ENCODE results near the gene EXT2. TPM values are rescaled to one million over a fixed set of nuclear protein-coding genes. Genes with fewer than 3 reads are reported as not detected.

The EXT2 gene
- total and polyA plus RNA-seq, 2 donors (not counting 1 experiment from before 2014, with no cell fraction given): 114 to 177 TPM

- Histone ChIP-seq H3K9me3 (ENCODE audit: control insufficient read depth, insufficient read depth, low read depth, low read length) (no peaks in the 10 kb centered on the region), H3K4me2 (ENCODE audit: extremely low read depth, insufficient read depth, low read length) (no peak overlapping the region), H3K27me3 (ENCODE audit: control insufficient read depth, insufficient read depth, low read length) (no peaks in the 10 kb centered on the region), H3K4me1 (ENCODE audit: control insufficient read depth, extremely low read depth, insufficient read depth, low read length) (no peaks in the 10 kb centered on the region), H3K36me3 (ENCODE audit: control insufficient read depth, insufficient read depth, low read length) (no peaks in the 10 kb centered on the region), H4K20me1 (ENCODE audit: control insufficient read depth, extremely low read depth, insufficient read depth, low read length) (no peaks in the 10 kb centered on the region), H3K79me2 (ENCODE audit: control insufficient read depth, insufficient read depth, low read length) (no peaks in the 10 kb centered on the region), H3K27ac (ENCODE audit: insufficient read depth, low read length) (no peak overlapping the region), H2AFZ (ENCODE audit: low read length) (no peak overlapping the region), H3K4me3 (replicated peaks in 1 of 4; ENCODE audit: control extremely low read depth in 1 of 4, insufficient read depth in 1 of 4, low read depth in 3 of 4, low read length in 4 of 4) (no peak overlapping the region), H3K9ac (ENCODE audit: insufficient read depth, low read length) (no peak overlapping the region)
- DNase-seq (ENCODE audit: low read depth in 2 of 2): no peak
- TF ChIP-seq EZH2 (IDR thresholded peaks at IDR 0.05; ENCODE audit: low read length, missing control alignments): no peak
- TF ChIP-seq CTCF (conservative IDR thresholded peaks at IDR 0.05 in 1 of 2, IDR thresholded peaks at IDR 0.05 in 1 of 2; ENCODE audit: low read depth in 1 of 2, low read length in 2 of 2): no peak
Observed at GRCh38 chr11:44185522-44185921, 90.0 kb downstream of the EXT2 start.

GRCh38 chr11:44186321-44186930, 90.9 kb downstream of the EXT2 start:
- no peak overlapping the region for H3K4me2 ChIP-seq (ENCODE audit: extremely low read depth, insufficient read depth, low read length)
- H2AFZ ChIP-seq (ENCODE audit: low read length): no peak overlapping the region
- no peaks in the 10 kb centered on the region for H3K27me3 ChIP-seq (ENCODE audit: control insufficient read depth, insufficient read depth, low read length)
- H4K20me1 ChIP-seq (ENCODE audit: control insufficient read depth, extremely low read depth, insufficient read depth, low read length): no peaks in the 10 kb centered on the region
- H3K9ac ChIP-seq (ENCODE audit: insufficient read depth, low read length): no peak overlapping the region
- no peaks in the 10 kb centered on the region for H3K79me2 ChIP-seq (ENCODE audit: control insufficient read depth, insufficient read depth, low read length)
- no peaks in the 10 kb centered on the region for H3K4me1 ChIP-seq (ENCODE audit: control insufficient read depth, extremely low read depth, insufficient read depth, low read length)
- TF ChIP-seq EZH2 (IDR thresholded peaks at IDR 0.05; ENCODE audit: low read length, missing control alignments): no peak
- no peak for TF ChIP-seq CTCF (conservative IDR thresholded peaks at IDR 0.05 in 1 of 2, IDR thresholded peaks at IDR 0.05 in 1 of 2; ENCODE audit: low read depth in 1 of 2, low read length in 2 of 2)
- no peak overlapping the region for H3K27ac ChIP-seq (ENCODE audit: insufficient read depth, low read length)
- no peak overlapping the region for H3K4me3 ChIP-seq (replicated peaks in 1 of 4; ENCODE audit: control extremely low read depth in 1 of 4, insufficient read depth in 1 of 4, low read depth in 3 of 4, low read length in 4 of 4)
- no peak for DNase-seq (ENCODE audit: low read depth in 2 of 2)
- H3K36me3 ChIP-seq (ENCODE audit: control insufficient read depth, insufficient read depth, low read length): no peaks in the 10 kb centered on the region
- no peaks in the 10 kb centered on the region for H3K9me3 ChIP-seq (ENCODE audit: control insufficient read depth, insufficient read depth, low read depth, low read length)

- no peaks in the 10 kb centered on the region for H3K9me3 ChIP-seq (ENCODE audit: control insufficient read depth, insufficient read depth, low read depth, low read length)
- H3K36me3 ChIP-seq (ENCODE audit: control insufficient read depth, insufficient read depth, low read length): no peaks in the 10 kb centered on the region
- H4K20me1 ChIP-seq (ENCODE audit: control insufficient read depth, extremely low read depth, insufficient read depth, low read length): no peaks in the 10 kb centered on the region
- no peak overlapping the region for H2AFZ ChIP-seq (ENCODE audit: low read length)
- H3K27me3 ChIP-seq (ENCODE audit: control insufficient read depth, insufficient read depth, low read length): no peaks in the 10 kb centered on the region
- H3K4me1 ChIP-seq (ENCODE audit: control insufficient read depth, extremely low read depth, insufficient read depth, low read length): no peaks in the 10 kb centered on the region
- peak in 1 of 2 donors; percentile 36 for DNase-seq (ENCODE audit: low read depth in 2 of 2)
- no peak overlapping the region for H3K4me3 ChIP-seq (replicated peaks in 1 of 4; ENCODE audit: control extremely low read depth in 1 of 4, insufficient read depth in 1 of 4, low read depth in 3 of 4, low read length in 4 of 4)
- H3K27ac ChIP-seq (ENCODE audit: insufficient read depth, low read length): no peak overlapping the region
- no peak for TF ChIP-seq CTCF (conservative IDR thresholded peaks at IDR 0.05 in 1 of 2, IDR thresholded peaks at IDR 0.05 in 1 of 2; ENCODE audit: low read depth in 1 of 2, low read length in 2 of 2)
- no peaks in the 10 kb centered on the region for H3K79me2 ChIP-seq (ENCODE audit: control insufficient read depth, insufficient read depth, low read length)
- no peak overlapping the region for H3K4me2 ChIP-seq (ENCODE audit: extremely low read depth, insufficient read depth, low read length)
- no peak overlapping the region for H3K9ac ChIP-seq (ENCODE audit: insufficient read depth, low read length)
Observed at GRCh38 chr11:44188643-44189042, 93.2 kb downstream of the EXT2 start.
